ENCODE results near the gene SMIM23. TPM values are rescaled to one million over a fixed set of nuclear protein-coding genes. Genes with fewer than 3 reads are reported as not detected.

SMIM23 gene
- total RNA-seq, 1 experiment from 2014 or later = not detected

DNA sequence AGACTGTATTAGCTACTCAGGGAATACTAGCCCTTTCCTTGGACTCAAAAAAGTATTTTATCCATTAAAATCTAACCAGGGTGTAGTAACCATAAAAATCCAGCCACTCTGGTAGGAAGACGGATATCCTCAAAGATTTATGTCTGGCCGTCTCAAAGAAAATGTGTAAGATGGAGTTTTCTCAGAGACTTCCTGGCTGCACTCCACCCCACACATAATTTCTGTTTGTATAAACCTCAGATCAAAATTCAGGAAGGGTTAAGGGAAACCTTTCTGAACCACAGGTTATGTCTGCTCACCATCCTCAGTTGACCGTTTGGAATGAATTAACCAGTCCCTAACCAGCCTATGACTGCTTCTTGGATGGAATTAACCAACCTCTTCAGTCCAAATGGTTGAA is 13.8 kb upstream of the SMIM23 start:
- Histone ChIP-seq H3K27me3 (ENCODE audit: control insufficient read depth, insufficient read depth, low read length) (no peaks in the 10 kb centered on the region), H3K36me3 (ENCODE audit: control insufficient read depth, insufficient read depth, low read length) (no peaks in the 10 kb centered on the region), H3K9me3 (ENCODE audit: control insufficient read depth, insufficient read depth, low read depth, low read length) (peaks cover 3% of the 10 kb centered on the region; the same call in 1 of the 2 replicates), H3K4me3 (ENCODE audit: low read depth in 2 of 2, low read length in 2 of 2) (no peak overlapping the region), H3K27ac (ENCODE audit: low read length) (no peak overlapping the region), H3K4me1 (ENCODE audit: control insufficient read depth, insufficient read depth, low read length) (no peaks in the 10 kb centered on the region)
- POLR2A ChIA-PET = no interaction called here
- TF ChIP-seq, protein P1, sequence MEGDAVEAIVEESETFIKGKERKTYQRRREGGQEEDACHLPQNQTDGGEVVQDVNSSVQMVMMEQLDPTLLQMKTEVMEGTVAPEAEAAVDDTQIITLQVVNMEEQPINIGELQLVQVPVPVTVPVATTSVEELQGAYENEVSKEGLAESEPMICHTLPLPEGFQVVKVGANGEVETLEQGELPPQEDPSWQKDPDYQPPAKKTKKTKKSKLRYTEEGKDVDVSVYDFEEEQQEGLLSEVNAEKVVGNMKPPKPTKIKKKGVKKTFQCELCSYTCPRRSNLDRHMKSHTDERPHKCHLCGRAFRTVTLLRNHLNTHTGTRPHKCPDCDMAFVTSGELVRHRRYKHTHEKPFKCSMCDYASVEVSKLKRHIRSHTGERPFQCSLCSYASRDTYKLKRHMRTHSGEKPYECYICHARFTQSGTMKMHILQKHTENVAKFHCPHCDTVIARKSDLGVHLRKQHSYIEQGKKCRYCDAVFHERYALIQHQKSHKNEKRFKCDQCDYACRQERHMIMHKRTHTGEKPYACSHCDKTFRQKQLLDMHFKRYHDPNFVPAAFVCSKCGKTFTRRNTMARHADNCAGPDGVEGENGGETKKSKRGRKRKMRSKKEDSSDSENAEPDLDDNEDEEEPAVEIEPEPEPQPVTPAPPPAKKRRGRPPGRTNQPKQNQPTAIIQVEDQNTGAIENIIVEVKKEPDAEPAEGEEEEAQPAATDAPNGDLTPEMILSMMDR (IDR thresholded peaks at IDR 0.05) = no peak
- TF ChIP-seq POLR2AphosphoS5 (IDR thresholded peaks at IDR 0.05; ENCODE audit: low read depth, low read length) (no peak), TCF7L2 (IDR thresholded peaks at IDR 0.05; ENCODE audit: low read depth, low read length) (no peak), SIN3A (IDR thresholded peaks at IDR 0.05; ENCODE audit: borderline replicate concordance, insufficient read depth, low read depth, low read length) (no peak)
- intact Hi-C loops (cut with micrococcal nuclease; ENCODE audit: unreplicated experiment) = no loop called here
- no TSS peak for BruUV-seq (replicated peaks)
- no peak for ATAC-seq
- DNase-seq (ENCODE audit: low read depth, low spot score) = no peak
- in situ Hi-C loops (cut with HindIII; ENCODE audit: low pct_unique_long_range_greater_than_20kb, low sequenced_read_pairs) = no loop called here
- CTCF ChIA-PET = no interaction called here

DNA sequence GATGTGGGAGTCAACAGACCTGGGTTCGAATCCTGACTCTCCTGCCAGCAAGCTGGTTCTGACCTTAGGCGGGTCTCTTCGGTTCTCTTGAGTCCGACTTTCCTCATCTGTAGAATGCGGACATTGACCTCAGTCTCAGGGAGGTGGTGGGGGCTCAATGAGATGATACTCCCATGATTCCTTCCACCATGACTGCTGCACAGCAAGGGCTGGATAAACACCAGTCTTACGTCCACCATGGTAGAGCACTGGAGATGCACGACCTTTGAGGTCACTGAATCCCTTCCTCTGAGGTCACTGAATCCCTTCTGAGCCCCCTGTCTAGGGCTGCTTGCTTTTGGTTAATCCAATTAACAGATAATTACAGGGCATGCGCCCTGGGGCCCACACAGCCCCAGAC is 12.5 kb upstream of the SMIM23 start:
- no TSS peak for BruUV-seq (replicated peaks)
- DNase-seq (ENCODE audit: low read depth, low spot score) = no peak
- ATAC-seq = no peak
- H3K27ac ChIP-seq (ENCODE audit: low read length) = no peak overlapping the region
- POLR2A ChIA-PET = no interaction called here
- CTCF ChIA-PET = no interaction called here
- H3K4me3 ChIP-seq (ENCODE audit: low read depth in 2 of 2, low read length in 2 of 2) = no peak overlapping the region
- H3K4me1 ChIP-seq (ENCODE audit: control insufficient read depth, insufficient read depth, low read length) = no peaks in the 10 kb centered on the region
- intact Hi-C loops (cut with micrococcal nuclease; ENCODE audit: unreplicated experiment) (no loop called here), in situ Hi-C loops (cut with HindIII; ENCODE audit: low pct_unique_long_range_greater_than_20kb, low sequenced_read_pairs) (no loop called here)
- no peaks in the 10 kb centered on the region for H3K9me3 ChIP-seq (ENCODE audit: control insufficient read depth, insufficient read depth, low read depth, low read length)
- no peaks in the 10 kb centered on the region for H3K27me3 ChIP-seq (ENCODE audit: control insufficient read depth, insufficient read depth, low read length)
- H3K36me3 ChIP-seq (ENCODE audit: control insufficient read depth, insufficient read depth, low read length) = no peaks in the 10 kb centered on the region
- TF ChIP-seq, protein P2, sequence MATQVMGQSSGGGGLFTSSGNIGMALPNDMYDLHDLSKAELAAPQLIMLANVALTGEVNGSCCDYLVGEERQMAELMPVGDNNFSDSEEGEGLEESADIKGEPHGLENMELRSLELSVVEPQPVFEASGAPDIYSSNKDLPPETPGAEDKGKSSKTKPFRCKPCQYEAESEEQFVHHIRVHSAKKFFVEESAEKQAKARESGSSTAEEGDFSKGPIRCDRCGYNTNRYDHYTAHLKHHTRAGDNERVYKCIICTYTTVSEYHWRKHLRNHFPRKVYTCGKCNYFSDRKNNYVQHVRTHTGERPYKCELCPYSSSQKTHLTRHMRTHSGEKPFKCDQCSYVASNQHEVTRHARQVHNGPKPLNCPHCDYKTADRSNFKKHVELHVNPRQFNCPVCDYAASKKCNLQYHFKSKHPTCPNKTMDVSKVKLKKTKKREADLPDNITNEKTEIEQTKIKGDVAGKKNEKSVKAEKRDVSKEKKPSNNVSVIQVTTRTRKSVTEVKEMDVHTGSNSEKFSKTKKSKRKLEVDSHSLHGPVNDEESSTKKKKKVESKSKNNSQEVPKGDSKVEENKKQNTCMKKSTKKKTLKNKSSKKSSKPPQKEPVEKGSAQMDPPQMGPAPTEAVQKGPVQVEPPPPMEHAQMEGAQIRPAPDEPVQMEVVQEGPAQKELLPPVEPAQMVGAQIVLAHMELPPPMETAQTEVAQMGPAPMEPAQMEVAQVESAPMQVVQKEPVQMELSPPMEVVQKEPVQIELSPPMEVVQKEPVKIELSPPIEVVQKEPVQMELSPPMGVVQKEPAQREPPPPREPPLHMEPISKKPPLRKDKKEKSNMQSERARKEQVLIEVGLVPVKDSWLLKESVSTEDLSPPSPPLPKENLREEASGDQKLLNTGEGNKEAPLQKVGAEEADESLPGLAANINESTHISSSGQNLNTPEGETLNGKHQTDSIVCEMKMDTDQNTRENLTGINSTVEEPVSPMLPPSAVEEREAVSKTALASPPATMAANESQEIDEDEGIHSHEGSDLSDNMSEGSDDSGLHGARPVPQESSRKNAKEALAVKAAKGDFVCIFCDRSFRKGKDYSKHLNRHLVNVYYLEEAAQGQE (IDR thresholded peaks at IDR 0.05; ENCODE audit: insufficient read depth in 1 of 2, low read depth in 2 of 2, low read length in 1 of 2) = no peak

DNA sequence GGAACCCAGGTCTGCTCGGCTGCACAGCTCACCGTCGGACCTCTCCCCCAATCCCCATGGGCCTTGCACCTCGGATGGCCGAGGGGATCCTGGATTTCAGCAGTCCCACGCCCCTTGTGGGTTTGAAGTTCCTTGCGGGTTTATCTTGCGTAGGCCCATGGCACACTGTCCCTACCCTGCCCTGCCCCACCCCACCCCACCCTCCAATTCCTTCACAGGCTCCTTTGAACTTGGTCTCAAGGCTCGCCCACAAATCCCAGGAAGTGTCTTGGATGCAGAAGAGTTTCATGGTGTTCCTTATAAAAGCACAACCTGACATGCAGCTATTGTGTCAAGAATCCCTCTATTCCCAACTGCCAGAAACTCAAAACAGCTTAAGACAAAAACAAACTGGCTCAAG is 11.2 kb upstream of the SMIM23 start:
- intact Hi-C loops (cut with micrococcal nuclease; ENCODE audit: unreplicated experiment) = no loop called here
- no peak overlapping the region for H3K27ac ChIP-seq (ENCODE audit: low read length)
- BruUV-seq (replicated peaks) = no TSS peak
- POLR2A ChIA-PET = no interaction called here
- CTCF ChIA-PET = no interaction called here
- H3K36me3 ChIP-seq (ENCODE audit: control insufficient read depth, insufficient read depth, low read length) = no peaks in the 10 kb centered on the region
- no peaks in the 10 kb centered on the region for H3K27me3 ChIP-seq (ENCODE audit: control insufficient read depth, insufficient read depth, low read length)
- H3K4me1 ChIP-seq (ENCODE audit: control insufficient read depth, insufficient read depth, low read length) = no peaks in the 10 kb centered on the region
- TF ChIP-seq, protein P1 (IDR thresholded peaks at IDR 0.05) = no peak
- TF ChIP-seq POLR2AphosphoS5 (IDR thresholded peaks at IDR 0.05; ENCODE audit: low read depth, low read length) = no peak
- TF ChIP-seq TCF7L2 (IDR thresholded peaks at IDR 0.05; ENCODE audit: low read depth, low read length) = no peak
- no peak for TF ChIP-seq SIN3A (IDR thresholded peaks at IDR 0.05; ENCODE audit: borderline replicate concordance, insufficient read depth, low read depth, low read length)
- TF ChIP-seq, protein P2 (IDR thresholded peaks at IDR 0.05; ENCODE audit: insufficient read depth in 1 of 2, low read depth in 2 of 2, low read length in 1 of 2) = no peak
- in situ Hi-C loops (cut with HindIII; ENCODE audit: low pct_unique_long_range_greater_than_20kb, low sequenced_read_pairs) = no loop called here
- DNase-seq (ENCODE audit: low read depth, low spot score) (no peak), ATAC-seq (no peak)
- no peak overlapping the region for H3K4me3 ChIP-seq (ENCODE audit: low read depth in 2 of 2, low read length in 2 of 2)
- H3K9me3 ChIP-seq (ENCODE audit: control insufficient read depth, insufficient read depth, low read depth, low read length) = no peaks in the 10 kb centered on the region
